Tibial artery (tissue), 4 donors: ENCODE data around the gene OSM.

Experiments used
- DNase-seq, 2 donors: peaks; one replicate each; pipeline ENCODE4 v3.0.0-alpha.2; 2019
- H3K27ac ChIP-seq, 2 donors: fragments of 200-600 bp; sonication (generic) in 1 of 2; 1 replicate in 1 of 2; 2 replicates in 1 of 2; pipeline ENCODE4 v1.5.1; 2018 to 2019; ENCODE audit warnings: mild to moderate bottlenecking in 1 of 2
- H3K27me3 ChIP-seq, 2 donors: fragments of 200-600 bp; sonication (generic) in 1 of 2; one replicate each; pipeline versions ENCODE4 v1.5.1 to v1.6.0; 2016 to 2019
- H3K36me3 ChIP-seq, 3 donors: fragments of 200-600 bp; sonication (generic) in 2 of 3; one replicate each; pipeline ENCODE4 v1.5.1; 2016 to 2019; ENCODE audit warnings: mild to moderate bottlenecking in 2 of 3
- H3K4me1 ChIP-seq, 4 donors: fragments of 200-600 bp; sonication (generic) in 2 of 4; 1 replicate in 3 of 4; 2 replicates in 1 of 4; pipeline ENCODE4 v1.5.1; 2016 to 2019
- H3K4me3 ChIP-seq, 2 donors: fragments of 200-600 bp; sonication (generic) in 1 of 2; 1 replicate in 1 of 2; 2 replicates in 1 of 2; pipeline ENCODE4 v1.5.1; 2018 to 2019; ENCODE audit warnings: mild to moderate bottlenecking in 2 of 2
- H3K9me3 ChIP-seq, 3 donors: fragments of 200-600 bp; sonication (generic) in 1 of 3; one replicate each; pipeline ENCODE4 v1.5.1; 2016 to 2019
- CTCF ChIP-seq, 2 experiments: fragments of 200-600 bp in 1 of 2; fragments of 450-650 bp in 1 of 2; IDR thresholded peaks; one replicate each; pipeline ENCODE4 v1.5.1; 2017 to 2019; ENCODE audit warnings: antibody characterized with exemption in 2 of 2, mild to moderate bottlenecking in 1 of 2, moderate library complexity in 1 of 2
- intact Hi-C: fragments of 100-400 bp; cut with DNase I; formaldehyde crosslinking; loops from one replicate; pipeline ENCODE4 v1.15.0; 2023; ENCODE audit warnings: low total_unique reads

Gene OSM

GRCh38 chr22:30277547-30278344 is 11.1 kb upstream of the OSM start:
- no peak overlapping the region for H3K4me3 ChIP-seq
- peak in 1 of 2 donors; percentile 57 for DNase-seq

GRCh38 chr22:30276039-30276438 is 9.4 kb upstream of the OSM start:
- intact Hi-C loops: no loop called here

More at GRCh38 chr22:30277547-30278344, 11.1 kb upstream of the OSM start:
- intact Hi-C loops: no loop called here
- Histone ChIP-seq H3K27ac (peak overlapping the region in 1 of 2 donors; percentile 31), H3K4me1 (peaks cover 0 to 16% (median 1%) of the 10 kb centered on the region in 4 donors), H3K9me3 (no peaks in the 10 kb centered on the region), H3K36me3 (peaks cover 0 to 7% (median 0%) of the 10 kb centered on the region in 3 donors), H3K27me3 (no peaks in the 10 kb centered on the region)
- no peak for TF ChIP-seq CTCF (IDR thresholded peaks at IDR 0.05)

GRCh38 chr22:30275625-30276024 is 9.0 kb upstream of the OSM start:
- Histone ChIP-seq H3K36me3 (no peaks in the 10 kb centered on the region), H3K9me3 (no peaks in the 10 kb centered on the region), H3K27ac (no peak overlapping the region), H3K4me1 (peaks cover 0 to 16% (median 1%) of the 10 kb centered on the region in 4 donors), H3K27me3 (no peaks in the 10 kb centered on the region), H3K4me3 (no peak overlapping the region)
- TF ChIP-seq CTCF (IDR thresholded peaks at IDR 0.05): no peak
- intact Hi-C loops: no loop called here
- no peak for DNase-seq

More at GRCh38 chr22:30276039-30276438, 9.4 kb upstream of the OSM start:
- no peak for TF ChIP-seq CTCF (IDR thresholded peaks at IDR 0.05)
- Histone ChIP-seq H3K4me1 (peaks cover 0 to 16% (median 1%) of the 10 kb centered on the region in 4 donors), H3K4me3 (no peak overlapping the region), H3K9me3 (no peaks in the 10 kb centered on the region), H3K36me3 (no peaks in the 10 kb centered on the region), H3K27ac (no peak overlapping the region), H3K27me3 (no peaks in the 10 kb centered on the region)
- no peak for DNase-seq

- H3K4me3 ChIP-seq: no peak overlapping the region
- no peak for TF ChIP-seq CTCF (IDR thresholded peaks at IDR 0.05)
- no peaks in the 10 kb centered on the region for H3K36me3 ChIP-seq
- intact Hi-C loops: no loop called here
- H3K4me1 ChIP-seq: peaks cover 0 to 16% (median 1%) of the 10 kb centered on the region in 4 donors
- DNase-seq: no peak
- H3K27me3 ChIP-seq: no peaks in the 10 kb centered on the region
- no peak overlapping the region for H3K27ac ChIP-seq
- no peaks in the 10 kb centered on the region for H3K9me3 ChIP-seq
Observed at GRCh38 chr22:30274437-30274812, 7.8 kb upstream of the OSM start.

- intact Hi-C loops: no loop called here
- TF ChIP-seq CTCF (IDR thresholded peaks at IDR 0.05): no peak
- peaks cover 0 to 16% (median 1%) of the 10 kb centered on the region in 4 donors for H3K4me1 ChIP-seq
- no peak overlapping the region for H3K4me3 ChIP-seq
- no peak overlapping the region for H3K27ac ChIP-seq
- H3K27me3 ChIP-seq: no peaks in the 10 kb centered on the region
- no peaks in the 10 kb centered on the region for H3K36me3 ChIP-seq
- DNase-seq: no peak
- no peaks in the 10 kb centered on the region for H3K9me3 ChIP-seq
Observed at GRCh38 chr22:30273711-30274436, 7.2 kb upstream of the OSM start.
